Lung (tissue), 12 donors: Measurements from ENCODE around the gene POPDC2. TPM values are rescaled to one million over a fixed set of nuclear protein-coding genes. Genes with fewer than 3 reads are reported as not detected.
A peak's percentile ranks its signal among the peaks of the same experiment; 100 is the strongest.

Experiments
- ATAC-seq: fragments of 200-7000 bp; cut with Tn5 transposase; one replicate; pipeline ENCODE4 v1.9.1; 2020; ENCODE audit warnings: moderate number of reproducible peaks; ENCODE audit not compliant: insufficient read depth, low FRiP score
- DNase-seq, 3 donors: peaks; one replicate each; pipeline ENCODE4 v3.0.0-alpha.2; 2013 to 2017
- H3K27ac ChIP-seq, 2 donors: one replicate each; pipeline ENCODE4 v1.5.1; 2013; ENCODE audit warnings: mild to moderate bottlenecking in 2 of 2, moderate library complexity in 2 of 2, control low read depth in 1 of 2, inconsistent platforms in 1 of 2, low read depth in 1 of 2, low read length in 1 of 2
- H3K27me3 ChIP-seq, 3 donors: one replicate each; pipeline ENCODE4 v1.5.1; 2013; ENCODE audit warnings: low read length in 2 of 3; ENCODE audit not compliant: control insufficient read depth in 3 of 3, insufficient read depth in 3 of 3
- H3K36me3 ChIP-seq, 4 donors: one replicate each; pipeline ENCODE4 v1.5.1; 2013; ENCODE audit warnings: low read length in 4 of 4, mild to moderate bottlenecking in 1 of 4, moderate library complexity in 1 of 4; ENCODE audit not compliant: control insufficient read depth in 4 of 4, insufficient read depth in 4 of 4
- H3K4me1 ChIP-seq, 5 donors: one replicate each; pipeline ENCODE4 v1.5.1; 2013; ENCODE audit warnings: low read length in 5 of 5, mild to moderate bottlenecking in 2 of 5, moderate library complexity in 1 of 5; ENCODE audit not compliant: control insufficient read depth in 5 of 5, insufficient read depth in 5 of 5
- H3K4me3 ChIP-seq: one replicate; pipeline ENCODE4 v1.5.1; 2013; ENCODE audit warnings: mild to moderate bottlenecking, control low read depth, moderate library complexity
- H3K9ac ChIP-seq, 2 donors: one replicate each; pipeline ENCODE4 v1.5.1; 2013; ENCODE audit warnings: low read length in 2 of 2, control low read depth in 1 of 2; ENCODE audit not compliant: insufficient read depth in 1 of 2
- H3K9me3 ChIP-seq, 4 donors: one replicate each; pipeline ENCODE4 v1.5.1; 2013; ENCODE audit warnings: low read length in 3 of 4, mild to moderate bottlenecking in 1 of 4, moderate library complexity in 1 of 4; ENCODE audit not compliant: control insufficient read depth in 4 of 4, insufficient read depth in 3 of 4
- WGBS, 2 donors: extraction: QIAGEN DNeasy Blood & Tissue Kit; methylation state at CpG; one replicate each; pipeline ENCODE4 v1.1.7; 2013; 5-methylcytosine and 5-hydroxymethylcytosine counted together
- polyA plus RNA-seq, 2 donors: library from polyadenylated mRNA; stranded (reverse); fragments of 200-250 nt; gene quantifications; one replicate each; pipeline ENCODE4 v1.2.1, GENCODE V29; 2013
- total RNA-seq, 2 donors: library from RNA; depleted of rRNA in 1 of 2; stranded (reverse); fragments of >200 nt in 1 of 2; gene quantifications; one replicate each; pipeline ENCODE4 v1.2.1, GENCODE V29; 2014 to 2021
- TF ChIP-seq, protein P1 (sequence below): IDR thresholded peaks from 2 replicates; pipeline ENCODE4 v1.5.1; 2012; ENCODE audit warnings: mild to moderate bottlenecking; ENCODE audit errors: control extremely low read depth, extremely low read depth
- donor health status: control.
- donor health status: control.
- donor health status: Bipolar disorder and iron deficiency.
- donor health status: healthy.
- donor health status: DM: yes; HTN: yes; CAD: no.

POPDC2 gene
- total and polyA plus RNA-seq, 4 donors = 1.6 to 3.0 (median 2.0) TPM

GRCh38 chr3:119642746-119643473 is 17.5 kb downstream of the POPDC2 start:
- Histone ChIP-seq H3K9me3 (peaks cover 0 to 4% (median 0%) of the 10 kb centered on the region in 4 donors), H3K4me3 (no peak overlapping the region), H3K9ac (no peak overlapping the region), H3K36me3 (peaks cover 0 to 21% (median 8%) of the 10 kb centered on the region in 4 donors), H3K4me1 (peaks cover 0 to 13% (median 8%) of the 10 kb centered on the region in 5 donors), H3K27ac (peak overlapping the region in 1 of 2 donors; percentile 62), H3K27me3 (no peaks in the 10 kb centered on the region)
- TF ChIP-seq, protein P1, sequence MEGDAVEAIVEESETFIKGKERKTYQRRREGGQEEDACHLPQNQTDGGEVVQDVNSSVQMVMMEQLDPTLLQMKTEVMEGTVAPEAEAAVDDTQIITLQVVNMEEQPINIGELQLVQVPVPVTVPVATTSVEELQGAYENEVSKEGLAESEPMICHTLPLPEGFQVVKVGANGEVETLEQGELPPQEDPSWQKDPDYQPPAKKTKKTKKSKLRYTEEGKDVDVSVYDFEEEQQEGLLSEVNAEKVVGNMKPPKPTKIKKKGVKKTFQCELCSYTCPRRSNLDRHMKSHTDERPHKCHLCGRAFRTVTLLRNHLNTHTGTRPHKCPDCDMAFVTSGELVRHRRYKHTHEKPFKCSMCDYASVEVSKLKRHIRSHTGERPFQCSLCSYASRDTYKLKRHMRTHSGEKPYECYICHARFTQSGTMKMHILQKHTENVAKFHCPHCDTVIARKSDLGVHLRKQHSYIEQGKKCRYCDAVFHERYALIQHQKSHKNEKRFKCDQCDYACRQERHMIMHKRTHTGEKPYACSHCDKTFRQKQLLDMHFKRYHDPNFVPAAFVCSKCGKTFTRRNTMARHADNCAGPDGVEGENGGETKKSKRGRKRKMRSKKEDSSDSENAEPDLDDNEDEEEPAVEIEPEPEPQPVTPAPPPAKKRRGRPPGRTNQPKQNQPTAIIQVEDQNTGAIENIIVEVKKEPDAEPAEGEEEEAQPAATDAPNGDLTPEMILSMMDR = no peak
- 72 to 83% methylated on average over 5 of the region's 5 CpGs for WGBS, 2 donors
- peak in 2 of 3 donors; percentile 59 to 78 for DNase-seq
- no peak for ATAC-seq

GRCh38 chr3:119641416-119641815 is 19.0 kb downstream of the POPDC2 start:
- Histone ChIP-seq H3K9ac (no peak overlapping the region), H3K27me3 (no peaks in the 10 kb centered on the region), H3K36me3 (peaks cover 0 to 15% (median 8%) of the 10 kb centered on the region in 4 donors), H3K4me3 (no peak overlapping the region), H3K27ac (no peak overlapping the region), H3K4me1 (peaks cover 0 to 22% (median 6%) of the 10 kb centered on the region in 5 donors), H3K9me3 (peaks cover 0 to 4% (median 0%) of the 10 kb centered on the region in 4 donors)
- no peak for DNase-seq
- ATAC-seq = no peak
- 96 to 98% methylated on average over 2 of the region's 2 CpGs for WGBS, 2 donors
- TF ChIP-seq, protein P1 = no peak

- H3K4me1 ChIP-seq = peaks cover 0 to 22% (median 7%) of the 10 kb centered on the region in 5 donors
- no peaks in the 10 kb centered on the region for H3K27me3 ChIP-seq
- H3K9ac ChIP-seq = no peak overlapping the region
- TF ChIP-seq, protein P1 = no peak
- H3K9me3 ChIP-seq = peaks cover 0 to 4% (median 0%) of the 10 kb centered on the region in 4 donors
- no peak for ATAC-seq
- no peak overlapping the region for H3K4me3 ChIP-seq
- peaks cover 0 to 15% (median 8%) of the 10 kb centered on the region in 4 donors for H3K36me3 ChIP-seq
- no peak for DNase-seq
- WGBS, 2 donors = 88 to 93% methylated on average over 2 of the region's 2 CpGs
- peak overlapping the region; percentile 60 to 75 for H3K27ac ChIP-seq
Observed at GRCh38 chr3:119639494-119640350, 20.7 kb downstream of the POPDC2 start.
